GM18517 (cell line): Measurements from ENCODE around the gene VAV2.

ENCODE experiments used
- ATAC-seq: cut with Tn5 transposase; IDR thresholded peaks from one replicate; pipeline ENCODE4 v1.9.1; 2021; ENCODE audit warnings: mild to moderate bottlenecking, moderate library complexity; ENCODE audit not compliant: unreplicated experiment

VAV2 gene

GRCh38 chr9:134028575-134029247 is 36.6 kb upstream of the VAV2 start:
- ATAC-seq, result no peak

GRCh38 chr9:134028076-134028475 is 36.0 kb upstream of the VAV2 start:
- no peak for ATAC-seq

GRCh38 chr9:134027561-134027960 is 35.4 kb upstream of the VAV2 start:
- no peak for ATAC-seq

GRCh38 chr9:134026981-134027380 is 34.9 kb upstream of the VAV2 start:
- ATAC-seq, result no peak

- ATAC-seq, result no peak
These were observed 34.5 kb upstream of the VAV2 start for GRCh38 chr9:134026581-134026980.

GRCh38 chr9:134025606-134026541 is 33.8 kb upstream of the VAV2 start:
- ATAC-seq, result peak; percentile 28

GRCh38 chr9:134024828-134025605 is 32.9 kb upstream of the VAV2 start, which contains the start of gene BRD3OS:
Gene BRD3OS, plus strand, starts transcription at chr9:134025481. Its CDS starts 1,267 bp downstream, at chr9:134026748.
- peak; percentile 47 for ATAC-seq

GRCh38 chr9:134024214-134024792 is 32.2 kb upstream of the VAV2 start:
- no peak for ATAC-seq

- no peak for ATAC-seq
These were observed 22.8 kb upstream of the VAV2 start for GRCh38 chr9:134014946-134015345.

- no peak for ATAC-seq
These were observed 19.3 kb upstream of the VAV2 start for GRCh38 chr9:134011401-134011800.

GRCh38 chr9:134010310-134011173 is 18.4 kb upstream of the VAV2 start:
- ATAC-seq, result no peak

GRCh38 chr9:134007571-134007970 is 15.4 kb upstream of the VAV2 start:
- no peak for ATAC-seq

GRCh38 chr9:134007150-134007549 is 15.0 kb upstream of the VAV2 start:
- ATAC-seq, result no peak

GRCh38 chr9:134005381-134005780 is 13.3 kb upstream of the VAV2 start:
- ATAC-seq, result no peak

- no peak for ATAC-seq
These were observed 12.8 kb upstream of the VAV2 start for GRCh38 chr9:134004881-134005280.

GRCh38 chr9:134004131-134004873 is 12.2 kb upstream of the VAV2 start:
- ATAC-seq, result no peak

- no peak for ATAC-seq
These were observed 11.1 kb upstream of the VAV2 start for GRCh38 chr9:134003237-134003636.

- no peak for ATAC-seq
These were observed 10.7 kb upstream of the VAV2 start for GRCh38 chr9:134002796-134003195.

GRCh38 chr9:133999851-134000265 is 7.7 kb upstream of the VAV2 start:
- no peak for ATAC-seq
